Gastroesophageal sphincter (tissue), 4 donors: Measurements from ENCODE around the gene RNF10. TPM values are rescaled to one million over a fixed set of nuclear protein-coding genes. Genes with fewer than 3 reads are reported as not detected.
"Not testable (repeated sequence)": the region's sequence is repeated elsewhere in the genome, so short reads cannot be mapped to it uniquely, and the experiment has no call there.

Source experiments
- ATAC-seq: fragments of 150-250 bp; one replicate; pipeline ENCODE4 v1.9.1; 2016; ENCODE audit warnings: mild to moderate bottlenecking, moderate library complexity
- H3K27ac ChIP-seq, 4 donors: fragments of 200-600 bp; sonication (generic) in 3 of 4; 1 replicate in 3 of 4; 2 replicates in 1 of 4; pipeline ENCODE4 v1.5.1; 2016 to 2019
- H3K27me3 ChIP-seq: fragments of 200-600 bp; sonication (generic); one replicate; pipeline ENCODE4 v1.5.1; 2019
- H3K36me3 ChIP-seq, 2 donors: fragments of 200-600 bp; sonication (generic); one replicate each; pipeline ENCODE4 v1.5.1; 2019; ENCODE audit warnings: control low read depth in 1 of 2
- H3K4me1 ChIP-seq, 3 donors: fragments of 200-600 bp; sonication (generic); 1 replicate in 2 of 3; 2 replicates in 1 of 3; pipeline ENCODE4 v1.5.1; 2016 to 2019; ENCODE audit warnings: control low read depth in 2 of 3
- H3K4me3 ChIP-seq, 2 donors: fragments of 200-600 bp; sonication (generic); one replicate each; pipeline ENCODE4 v1.5.1; 2019; ENCODE audit warnings: mild to moderate bottlenecking in 1 of 2, moderate library complexity in 1 of 2
- H3K9me3 ChIP-seq, 3 donors: fragments of 200-600 bp; sonication (generic); one replicate each; pipeline ENCODE4 v1.5.1; 2017 to 2019; ENCODE audit warnings: control low read depth in 2 of 3
- EP300 ChIP-seq: sonication (generic); formaldehyde crosslinking; IDR thresholded peaks from one replicate; pipeline ENCODE4 v1.6.1; 2017; ENCODE audit warnings: antibody characterized with exemption, mild to moderate bottlenecking
- POLR2A ChIP-seq, 2 donors: fragments of 450-650 bp; IDR thresholded peaks; one replicate each; pipeline ENCODE4 v1.6.1; 2017; ENCODE audit warnings: antibody characterized with exemption in 2 of 2, mild to moderate bottlenecking in 2 of 2, moderate library complexity in 1 of 2
- POLR2AphosphoS5 ChIP-seq: sonication (generic); formaldehyde crosslinking; IDR thresholded peaks from one replicate; pipeline ENCODE4 v1.6.1; 2017; ENCODE audit warnings: antibody characterized with exemption
- whole genome bisulfite sequencing, 2 donors: methylation state at CpG; one replicate each; pipeline ENCODE4 v1.1.5; 2018; ENCODE audit warnings: low coverage in 1 of 2; 5-methylcytosine and 5-hydroxymethylcytosine counted together
- total RNA-seq, 4 donors: library from RNA; depleted of rRNA; stranded (reverse); fragments of >200 nt; gene quantifications; one replicate each; pipeline ENCODE4 v1.1.0, GENCODE V29; 2016
- TF ChIP-seq, protein P1 (sequence below), 4 experiments: fragments of 200-600 bp in 2 of 4; fragments of 450-650 bp in 2 of 4; sonication (generic) in 1 of 4; IDR thresholded peaks; one replicate each; pipeline ENCODE4 v1.5.1; 2017 to 2019; ENCODE audit warnings: antibody characterized with exemption in 4 of 4, mild to moderate bottlenecking in 2 of 4, moderate library complexity in 2 of 4

The RNF10 gene
- total RNA-seq: 100 to 1,000 TPM; 134 to 273 (median 161) TPM

DNA sequence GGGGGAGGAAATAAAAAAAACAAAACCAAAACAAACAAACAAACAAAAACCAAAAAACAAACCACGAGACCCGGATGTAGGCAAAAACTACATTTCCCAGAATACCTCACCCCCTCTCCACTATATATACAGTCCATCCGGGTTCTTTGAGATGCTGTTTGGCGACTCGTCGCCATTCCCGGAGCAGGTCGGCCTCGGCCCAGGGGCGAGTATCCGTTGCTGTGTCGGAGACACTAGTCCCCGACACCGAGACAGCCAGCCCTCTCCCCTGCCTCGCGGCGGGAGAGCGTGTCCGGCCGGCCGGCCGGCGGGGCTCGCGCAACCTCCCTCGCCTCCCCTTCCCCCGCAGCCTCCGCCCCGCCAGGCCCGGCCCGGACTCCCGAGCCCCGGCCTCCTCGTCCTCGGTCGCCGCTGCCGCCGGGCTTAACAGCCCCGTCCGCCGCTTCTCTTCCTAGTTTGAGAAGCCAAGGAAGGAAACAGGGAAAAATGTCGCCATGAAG is at the start of gene RNF10:
Gene RNF10 (plus strand): TSS at position 154 of the 500 bp plus-strand sequence. CDS start 456 bp downstream, outside the sequence.
- peak; percentile 84 for ATAC-seq
- peak within 1 kb of the TSS; percentile 97 to 100 (median 98) for H3K27ac ChIP-seq
- peaks cover 7 to 51% (median 28%) of the 10 kb centered on the region in 3 donors for H3K4me1 ChIP-seq
- no peaks in the 10 kb centered on the region for H3K36me3 ChIP-seq
- H3K9me3 ChIP-seq: no peaks in the 10 kb centered on the region
- H3K4me3 ChIP-seq: peak within 1 kb of the TSS; percentile 99 to 100
- no peaks in the 10 kb centered on the region for H3K27me3 ChIP-seq
- peak; percentile 95 for TF ChIP-seq POLR2A (IDR thresholded peaks at IDR 0.05)
- TF ChIP-seq, protein P1, sequence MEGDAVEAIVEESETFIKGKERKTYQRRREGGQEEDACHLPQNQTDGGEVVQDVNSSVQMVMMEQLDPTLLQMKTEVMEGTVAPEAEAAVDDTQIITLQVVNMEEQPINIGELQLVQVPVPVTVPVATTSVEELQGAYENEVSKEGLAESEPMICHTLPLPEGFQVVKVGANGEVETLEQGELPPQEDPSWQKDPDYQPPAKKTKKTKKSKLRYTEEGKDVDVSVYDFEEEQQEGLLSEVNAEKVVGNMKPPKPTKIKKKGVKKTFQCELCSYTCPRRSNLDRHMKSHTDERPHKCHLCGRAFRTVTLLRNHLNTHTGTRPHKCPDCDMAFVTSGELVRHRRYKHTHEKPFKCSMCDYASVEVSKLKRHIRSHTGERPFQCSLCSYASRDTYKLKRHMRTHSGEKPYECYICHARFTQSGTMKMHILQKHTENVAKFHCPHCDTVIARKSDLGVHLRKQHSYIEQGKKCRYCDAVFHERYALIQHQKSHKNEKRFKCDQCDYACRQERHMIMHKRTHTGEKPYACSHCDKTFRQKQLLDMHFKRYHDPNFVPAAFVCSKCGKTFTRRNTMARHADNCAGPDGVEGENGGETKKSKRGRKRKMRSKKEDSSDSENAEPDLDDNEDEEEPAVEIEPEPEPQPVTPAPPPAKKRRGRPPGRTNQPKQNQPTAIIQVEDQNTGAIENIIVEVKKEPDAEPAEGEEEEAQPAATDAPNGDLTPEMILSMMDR (IDR thresholded peaks at IDR 0.05): peak in 1 of 4 experiments; percentile 6
- peak; percentile 99 for TF ChIP-seq POLR2AphosphoS5
- no peak for TF ChIP-seq EP300
- WGBS, 2 donors: 0% methylated on average over 4 to 6 of the region's 43 CpGs

DNA sequence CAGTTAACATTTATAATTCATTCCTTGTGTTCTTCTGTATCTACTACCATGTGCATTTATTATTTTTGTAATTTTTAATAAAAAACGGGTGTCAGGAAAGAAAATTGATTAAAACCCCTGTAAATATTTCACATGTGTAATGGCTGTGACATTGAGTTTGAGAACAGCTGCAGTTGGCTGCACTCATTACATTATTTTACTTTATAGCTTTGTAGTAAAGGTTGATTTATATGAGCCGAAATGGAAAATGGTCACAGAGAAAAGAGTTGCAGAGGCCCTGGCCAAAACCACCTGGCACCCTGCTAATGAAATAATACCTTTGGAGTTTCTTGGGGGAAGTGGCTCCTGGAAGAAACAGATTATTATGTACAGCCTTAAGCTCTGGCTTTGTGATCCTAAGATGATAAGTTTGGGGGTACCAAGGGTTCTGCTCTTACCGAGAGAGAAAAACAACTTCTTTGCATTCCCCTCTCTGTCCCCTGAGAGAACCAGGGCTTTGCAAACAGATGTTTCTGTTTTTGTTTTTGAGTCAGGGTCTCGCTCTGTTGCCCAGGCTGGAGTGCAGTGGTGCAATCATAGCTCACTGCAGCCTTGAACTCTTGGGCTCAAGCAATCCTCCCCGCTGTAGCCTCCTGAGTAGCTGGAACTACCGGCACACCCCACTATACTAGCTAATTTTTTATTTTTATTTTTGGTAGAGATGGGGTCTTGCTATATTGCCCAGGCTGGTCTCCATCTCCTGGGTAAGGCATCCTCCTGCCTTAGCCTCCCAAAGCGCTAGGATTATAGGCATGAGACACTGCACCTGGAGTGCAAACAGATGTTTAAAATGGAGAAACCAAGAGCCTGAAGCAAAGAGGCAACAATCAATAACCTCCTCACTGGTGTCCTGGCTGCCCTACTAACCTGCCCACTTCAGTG is 47.9 kb upstream of the RNF10 start:
- H3K9me3 ChIP-seq: no peaks in the 10 kb centered on the region
- peaks cover 0 to 30% of the 10 kb centered on the region in 2 donors for H3K36me3 ChIP-seq
- no peaks in the 10 kb centered on the region for H3K27me3 ChIP-seq
- no peak overlapping the region for H3K4me3 ChIP-seq
- no peak overlapping the region for H3K27ac ChIP-seq
- no peak for ATAC-seq
- TF ChIP-seq POLR2AphosphoS5: no peak
- TF ChIP-seq POLR2A (IDR thresholded peaks at IDR 0.05): no peak
- TF ChIP-seq, protein P1 (IDR thresholded peaks at IDR 0.05): no peak
- no peak for TF ChIP-seq EP300
- H3K4me1 ChIP-seq: no peaks in the 10 kb centered on the region
- WGBS, 2 donors: 83 to 92% methylated on average over 5 to 6 of the region's 7 CpGs

DNA sequence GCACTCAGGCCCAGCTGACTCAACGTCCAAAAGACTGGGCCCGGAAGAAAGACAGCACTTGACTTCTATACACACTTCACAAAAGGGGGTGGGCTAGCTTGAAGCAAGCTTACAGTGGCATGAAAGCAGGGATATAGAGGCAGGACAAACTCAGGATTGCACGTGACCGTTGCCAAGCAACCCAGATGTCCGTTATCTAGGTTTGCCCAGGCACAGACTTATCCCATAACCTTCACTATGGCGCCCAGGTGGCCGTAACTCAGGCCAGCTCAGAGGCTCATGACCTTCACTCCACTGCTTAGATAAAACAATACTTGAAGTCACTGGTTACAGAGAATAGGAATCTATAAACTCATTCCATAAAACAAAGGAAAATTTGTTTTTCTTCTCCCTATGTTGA is 46.6 kb upstream of the RNF10 start:
- 60 to 94% methylated on average over 5 to 6 of the region's 7 CpGs for WGBS, 2 donors
- H3K27me3 ChIP-seq, H3K4me3 ChIP-seq, H3K4me1 ChIP-seq, ATAC-seq, H3K9me3 ChIP-seq, H3K27ac ChIP-seq: not testable (repeated sequence)
- peaks cover 0 to 30% of the 10 kb centered on the region in 2 donors for H3K36me3 ChIP-seq

DNA sequence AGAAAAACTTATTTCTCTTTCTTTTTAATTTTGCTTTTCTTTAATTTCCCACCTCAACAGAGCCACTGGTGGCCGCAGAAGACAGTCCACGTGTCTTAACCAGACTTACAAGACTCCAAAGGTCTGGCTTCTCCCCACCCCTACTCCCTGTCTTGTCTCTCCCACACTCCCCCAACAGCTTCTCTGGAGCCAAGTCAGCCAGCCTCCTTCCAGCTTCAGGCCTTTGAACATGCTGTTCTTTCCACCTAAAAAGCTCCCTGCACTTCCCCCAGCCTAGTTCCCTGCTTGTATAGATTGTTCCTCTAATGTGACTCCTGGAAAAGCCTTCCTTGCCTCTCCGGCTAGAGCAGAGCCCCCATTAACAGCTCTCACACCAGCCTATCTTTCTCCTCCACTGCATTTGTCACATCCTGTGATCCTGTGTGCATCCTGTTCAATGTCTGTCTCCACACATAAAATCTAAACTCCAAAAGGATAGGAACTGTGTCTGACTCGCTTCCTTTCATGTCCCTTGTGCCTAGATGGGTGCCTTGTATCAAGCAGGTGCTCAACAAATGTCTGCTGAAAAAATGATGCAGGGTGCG is 46.0 kb upstream of the RNF10 start:
- TF ChIP-seq POLR2A (IDR thresholded peaks at IDR 0.05) (no peak), EP300 (no peak), POLR2AphosphoS5 (no peak)
- TF ChIP-seq, protein P1 (IDR thresholded peaks at IDR 0.05): no peak
- no peaks in the 10 kb centered on the region for H3K4me1 ChIP-seq
- no peaks in the 10 kb centered on the region for H3K9me3 ChIP-seq
- ATAC-seq: no peak
- H3K36me3 ChIP-seq: peaks cover 0 to 26% of the 10 kb centered on the region in 2 donors
- H3K4me3 ChIP-seq: no peak overlapping the region
- no peaks in the 10 kb centered on the region for H3K27me3 ChIP-seq
- H3K27ac ChIP-seq: peak overlapping the region in 1 of 4 donors; percentile 33
- WGBS, 2 donors: 60 to 69% methylated on average over 4 of the region's 5 CpGs

DNA sequence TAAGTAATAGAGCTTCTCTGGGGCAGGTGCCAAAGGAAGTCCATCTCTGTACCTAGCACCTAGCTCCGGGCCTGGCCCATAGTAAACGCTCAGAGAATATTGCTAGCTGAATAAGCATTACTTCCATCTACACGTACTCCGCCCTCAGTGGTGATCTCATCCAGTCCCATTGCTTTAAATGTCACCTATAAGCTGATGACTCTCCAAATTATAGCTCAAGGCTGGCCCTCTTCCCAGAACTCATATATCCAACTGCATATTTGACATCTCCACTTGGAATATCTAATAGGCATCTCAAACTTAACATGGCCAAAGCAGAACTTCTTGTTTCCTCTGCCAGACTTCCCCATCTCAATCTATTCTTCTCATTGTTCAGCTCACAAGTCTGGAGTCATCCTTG is 45.1 kb upstream of the RNF10 start:
- H3K27ac ChIP-seq: peak overlapping the region in 1 of 4 donors; percentile 33
- ATAC-seq: no peak

More for the DNA sequence above, 45.1 kb upstream of the RNF10 start:
- peaks cover 0 to 26% of the 10 kb centered on the region in 2 donors for H3K36me3 ChIP-seq
- TF ChIP-seq POLR2AphosphoS5: no peak
- TF ChIP-seq, protein P1 (IDR thresholded peaks at IDR 0.05): no peak
- no peaks in the 10 kb centered on the region for H3K27me3 ChIP-seq
- no peaks in the 10 kb centered on the region for H3K4me1 ChIP-seq
- WGBS, 2 donors: 66 to 73% methylated on average over 3 to 4 of the region's 4 CpGs
- no peaks in the 10 kb centered on the region for H3K9me3 ChIP-seq
- H3K4me3 ChIP-seq: no peak overlapping the region
